Measurements from ENCODE around the gene NUP43.
"Not testable (repeated sequence)": the region's sequence is repeated elsewhere in the genome, so short reads cannot be mapped to it uniquely, and the experiment has no call there.

Gene NUP43

DNA sequence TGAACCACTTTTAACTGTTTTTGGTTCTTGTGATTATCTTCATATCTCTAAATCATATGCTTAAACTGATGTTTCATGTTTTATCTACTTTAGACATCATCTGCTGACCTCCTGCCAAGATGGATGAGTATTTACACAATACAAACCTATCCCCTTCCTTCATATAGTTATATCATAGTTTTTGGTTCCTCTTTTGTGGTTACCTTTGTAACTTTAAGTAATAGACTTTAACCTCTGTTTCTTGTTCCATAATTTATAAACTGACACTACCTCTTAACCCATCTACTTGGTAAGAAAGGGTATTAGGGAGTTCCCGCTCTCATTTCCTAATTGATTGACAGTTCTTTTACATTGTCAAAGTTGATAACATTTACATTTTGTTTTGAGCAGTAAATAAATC, 15.1 kb upstream of the NUP43 start:
- H3K36me3 ChIP-seq (ENCODE audit: control insufficient read depth, insufficient read depth, low read length): peaks cover 28% of the 10 kb centered on the region
- H3K9me3 ChIP-seq (ENCODE audit: control insufficient read depth, low read length): peaks cover 6% of the 10 kb centered on the region
- no peaks in the 10 kb centered on the region for H3K4me1 ChIP-seq (ENCODE audit: control insufficient read depth, insufficient read depth, low read length, poor library complexity, severe bottlenecking)
- no peak overlapping the region for H3K27ac ChIP-seq (ENCODE audit: low read depth, low read length, severe bottlenecking)
- WGBS, 2 experiments (ENCODE audit: insufficient coverage in 2 of 2): 100% methylated on average over 1 of the region's 1 CpG; no CpG with 5 or more reads in 1 of the 2 experiments
- H3K4me3 ChIP-seq (ENCODE audit: extremely low read depth, insufficient read depth, low read length, poor library complexity, severe bottlenecking): no peak overlapping the region

DNA sequence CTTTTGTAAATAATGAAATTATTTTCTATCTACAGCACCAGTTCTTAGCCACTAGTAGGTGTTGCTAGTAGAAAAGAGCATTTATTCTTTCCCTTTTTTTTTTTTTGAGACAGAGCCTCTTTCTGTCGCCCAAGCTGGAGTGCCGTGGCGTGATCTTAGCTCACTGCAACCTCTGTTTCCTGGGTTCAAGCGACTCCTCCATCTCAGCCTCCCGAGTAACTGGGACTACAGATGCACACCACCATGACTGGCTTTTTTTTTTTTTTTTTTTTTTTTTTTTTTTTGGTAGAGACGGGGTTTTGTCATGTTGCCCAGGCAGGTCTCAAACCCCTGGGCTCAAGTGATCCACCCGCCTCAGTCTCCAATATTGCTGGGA, 9.9 kb upstream of the NUP43 start:
- peaks cover 25% of the 10 kb centered on the region for H3K36me3 ChIP-seq (ENCODE audit: control insufficient read depth, insufficient read depth, low read length)
- H3K4me1 ChIP-seq (ENCODE audit: control insufficient read depth, insufficient read depth, low read length, poor library complexity, severe bottlenecking): peaks cover 3% of the 10 kb centered on the region
- no peaks in the 10 kb centered on the region for H3K9me3 ChIP-seq (ENCODE audit: control insufficient read depth, low read length)
- WGBS, 2 experiments (ENCODE audit: insufficient coverage in 2 of 2): 100% methylated on average over 1 of the region's 7 CpGs; no CpG with 5 or more reads in 1 of the 2 experiments
- H3K4me3 ChIP-seq (ENCODE audit: extremely low read depth, insufficient read depth, low read length, poor library complexity, severe bottlenecking): no peak overlapping the region
- no peak overlapping the region for H3K27ac ChIP-seq (ENCODE audit: low read depth, low read length, severe bottlenecking)

- no peak overlapping the region for H3K4me3 ChIP-seq (ENCODE audit: extremely low read depth, insufficient read depth, low read length, poor library complexity, severe bottlenecking)
- peaks cover 3% of the 10 kb centered on the region for H3K4me1 ChIP-seq (ENCODE audit: control insufficient read depth, insufficient read depth, low read length, poor library complexity, severe bottlenecking)
- no peak overlapping the region for H3K27ac ChIP-seq (ENCODE audit: low read depth, low read length, severe bottlenecking)
- 94 to 95% methylated on average over 6 of the region's 9 CpGs for WGBS, 2 experiments (ENCODE audit: insufficient coverage in 2 of 2)
- peaks cover 25% of the 10 kb centered on the region for H3K36me3 ChIP-seq (ENCODE audit: control insufficient read depth, insufficient read depth, low read length)
- no peaks in the 10 kb centered on the region for H3K9me3 ChIP-seq (ENCODE audit: control insufficient read depth, low read length)
Observed at GRCh38 chr6:149755300-149756260, 9.3 kb upstream of the NUP43 start.

GRCh38 chr6:149754548-149754947, 8.2 kb upstream of the NUP43 start:
- no peak overlapping the region for H3K27ac ChIP-seq (ENCODE audit: low read depth, low read length, severe bottlenecking)
- H3K9me3 ChIP-seq (ENCODE audit: control insufficient read depth, low read length): no peaks in the 10 kb centered on the region
- 100% methylated on average over 2 of the region's 4 CpGs; no CpG with 5 or more reads in 1 of the 2 experiments for WGBS, 2 experiments (ENCODE audit: insufficient coverage in 2 of 2)
- H3K4me3 ChIP-seq (ENCODE audit: extremely low read depth, insufficient read depth, low read length, poor library complexity, severe bottlenecking): no peak overlapping the region
- peaks cover 3% of the 10 kb centered on the region for H3K4me1 ChIP-seq (ENCODE audit: control insufficient read depth, insufficient read depth, low read length, poor library complexity, severe bottlenecking)
- H3K36me3 ChIP-seq (ENCODE audit: control insufficient read depth, insufficient read depth, low read length): peaks cover 20% of the 10 kb centered on the region

GRCh38 chr6:149753374-149753637, 7.0 kb upstream of the NUP43 start:
- not testable (repeated sequence) for H3K27ac ChIP-seq (ENCODE audit: low read depth, low read length, severe bottlenecking); H3K9me3 ChIP-seq (ENCODE audit: control insufficient read depth, low read length); H3K4me3 ChIP-seq (ENCODE audit: extremely low read depth, insufficient read depth, low read length, poor library complexity, severe bottlenecking); H3K4me1 ChIP-seq (ENCODE audit: control insufficient read depth, insufficient read depth, low read length, poor library complexity, severe bottlenecking)
- H3K36me3 ChIP-seq (ENCODE audit: control insufficient read depth, insufficient read depth, low read length): peaks cover 17% of the 10 kb centered on the region
- 95 to 100% methylated on average over 2 to 3 of the region's 3 CpGs for WGBS, 2 experiments (ENCODE audit: insufficient coverage in 2 of 2)

DNA sequence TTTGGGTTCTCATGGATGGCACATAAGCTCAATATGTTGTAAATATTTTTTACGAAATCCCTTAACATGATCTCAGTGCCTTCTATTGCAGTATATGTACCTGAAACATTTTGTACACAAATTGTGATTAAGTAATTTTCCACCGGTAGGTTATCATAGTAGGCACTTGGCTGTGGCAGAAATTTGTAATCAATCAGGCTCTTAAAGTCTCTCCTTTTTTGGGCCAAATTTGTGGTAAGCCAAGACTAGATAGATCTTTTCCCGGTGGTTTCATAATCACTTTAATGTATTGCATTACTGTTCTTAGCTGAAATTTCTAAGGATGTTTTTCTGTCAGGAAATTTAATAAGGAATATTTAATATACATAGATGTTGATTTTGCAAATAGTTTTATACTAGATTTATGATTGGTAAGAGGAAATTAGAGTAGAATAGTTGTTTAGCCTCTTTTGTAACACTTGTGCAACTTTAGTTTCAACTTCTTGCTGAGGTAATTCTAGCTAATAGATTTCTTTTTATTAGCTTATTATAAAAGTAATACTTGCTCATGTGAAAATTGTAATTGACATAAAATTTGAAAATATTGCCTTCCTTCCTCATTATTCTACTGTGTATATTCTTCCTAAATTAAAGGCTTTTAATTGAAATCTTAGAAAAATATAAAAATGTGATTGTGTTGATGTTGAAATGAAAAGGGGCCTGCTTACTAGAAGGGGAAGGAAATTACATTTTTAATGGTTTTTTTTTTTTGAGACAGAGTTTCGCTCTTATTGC, 6.5 kb upstream of the NUP43 start:
- no peak overlapping the region for H3K4me3 ChIP-seq (ENCODE audit: extremely low read depth, insufficient read depth, low read length, poor library complexity, severe bottlenecking)
- 93% methylated on average over 2 of the region's 4 CpGs; no CpG with 5 or more reads in 1 of the 2 experiments for WGBS, 2 experiments (ENCODE audit: insufficient coverage in 2 of 2)
- H3K9me3 ChIP-seq (ENCODE audit: control insufficient read depth, low read length): no peaks in the 10 kb centered on the region
- H3K27ac ChIP-seq (ENCODE audit: low read depth, low read length, severe bottlenecking): no peak overlapping the region
- H3K36me3 ChIP-seq (ENCODE audit: control insufficient read depth, insufficient read depth, low read length): peaks cover 17% of the 10 kb centered on the region
- peaks cover 3% of the 10 kb centered on the region for H3K4me1 ChIP-seq (ENCODE audit: control insufficient read depth, insufficient read depth, low read length, poor library complexity, severe bottlenecking)

GRCh38 chr6:149751920-149752319, 5.6 kb upstream of the NUP43 start:
- peaks cover 14% of the 10 kb centered on the region for H3K36me3 ChIP-seq (ENCODE audit: control insufficient read depth, insufficient read depth, low read length)
- not testable (repeated sequence) for H3K4me3 ChIP-seq (ENCODE audit: extremely low read depth, insufficient read depth, low read length, poor library complexity, severe bottlenecking); H3K4me1 ChIP-seq (ENCODE audit: control insufficient read depth, insufficient read depth, low read length, poor library complexity, severe bottlenecking); H3K27ac ChIP-seq (ENCODE audit: low read depth, low read length, severe bottlenecking); H3K9me3 ChIP-seq (ENCODE audit: control insufficient read depth, low read length)
- 89 to 98% methylated on average over 3 to 4 of the region's 5 CpGs for WGBS, 2 experiments (ENCODE audit: insufficient coverage in 2 of 2)

DNA sequence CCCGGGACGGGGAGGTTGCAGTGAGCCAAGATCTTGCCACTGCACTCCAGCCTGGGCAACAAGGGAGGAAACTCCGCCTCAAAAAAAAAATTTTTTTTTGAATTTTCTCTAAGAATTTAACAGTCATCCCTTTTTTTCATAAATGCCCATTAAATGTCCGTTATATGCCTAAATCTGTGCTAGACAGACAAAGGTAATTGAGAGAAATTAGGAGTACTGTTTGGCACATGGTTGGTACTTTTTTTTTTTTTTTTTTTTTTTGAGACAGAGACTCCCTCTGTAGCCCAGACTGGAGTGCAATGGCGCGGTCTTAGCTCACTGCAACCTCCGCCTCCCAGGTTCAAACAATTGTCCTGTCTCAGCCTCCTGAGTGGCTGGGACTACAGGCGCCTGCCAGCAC, 4.9 kb upstream of the NUP43 start:
- Histone ChIP-seq H3K36me3 (ENCODE audit: control insufficient read depth, insufficient read depth, low read length) (peaks cover 11% of the 10 kb centered on the region), H3K4me1 (ENCODE audit: control insufficient read depth, insufficient read depth, low read length, poor library complexity, severe bottlenecking) (peaks cover 3% of the 10 kb centered on the region), H3K27ac (ENCODE audit: low read depth, low read length, severe bottlenecking) (no peak overlapping the region), H3K9me3 (ENCODE audit: control insufficient read depth, low read length) (no peaks in the 10 kb centered on the region), H3K4me3 (ENCODE audit: extremely low read depth, insufficient read depth, low read length, poor library complexity, severe bottlenecking) (peak overlapping the region; percentile 97)
- 91 to 96% methylated on average over 2 to 3 of the region's 8 CpGs for WGBS, 2 experiments (ENCODE audit: insufficient coverage in 2 of 2)

- H3K4me1 ChIP-seq (ENCODE audit: control insufficient read depth, insufficient read depth, low read length, poor library complexity, severe bottlenecking): peaks cover 3% of the 10 kb centered on the region
- H3K9me3 ChIP-seq (ENCODE audit: control insufficient read depth, low read length): no peaks in the 10 kb centered on the region
- H3K36me3 ChIP-seq (ENCODE audit: control insufficient read depth, insufficient read depth, low read length): peaks cover 11% of the 10 kb centered on the region
- WGBS, 2 experiments (ENCODE audit: insufficient coverage in 2 of 2): 0 to 2% methylated on average over 8 to 11 of the region's 25 CpGs
- peak overlapping the region; percentile 85 for H3K27ac ChIP-seq (ENCODE audit: low read depth, low read length, severe bottlenecking)
- H3K4me3 ChIP-seq (ENCODE audit: extremely low read depth, insufficient read depth, low read length, poor library complexity, severe bottlenecking): peak overlapping the region; percentile 97
Observed at GRCh38 chr6:149750136-149750609, 3.8 kb upstream of the NUP43 start.

- H3K9me3 ChIP-seq (ENCODE audit: control insufficient read depth, low read length): no peaks in the 10 kb centered on the region
- peak within 1 kb of the TSS; percentile 85 for H3K27ac ChIP-seq (ENCODE audit: low read depth, low read length, severe bottlenecking)
- WGBS, 2 experiments (ENCODE audit: insufficient coverage in 2 of 2): 1% methylated on average over 42 to 49 of the region's 60 CpGs
Observed at GRCh38 chr6:149749594-149750135, 3.3 kb upstream of the NUP43 start, which contains the start of gene PCMT1. Gene PCMT1, plus strand, starts transcription at chr6:149749741. Its CDS starts 161 bp downstream, at chr6:149749902.

More at GRCh38 chr6:149749594-149750135, 3.3 kb upstream of the NUP43 start, which contains the start of gene PCMT1:
- Histone ChIP-seq H3K36me3 (ENCODE audit: control insufficient read depth, insufficient read depth, low read length) (peaks cover 11% of the 10 kb centered on the region), H3K4me1 (ENCODE audit: control insufficient read depth, insufficient read depth, low read length, poor library complexity, severe bottlenecking) (peaks cover 3% of the 10 kb centered on the region), H3K4me3 (ENCODE audit: extremely low read depth, insufficient read depth, low read length, poor library complexity, severe bottlenecking) (peak within 1 kb of the TSS; percentile 97)
